Transverse colon (tissue), 4 donors: Measurements from ENCODE around the gene XRN2.

ENCODE experiments used
- EP300 ChIP-seq: sonication (generic); formaldehyde crosslinking; IDR thresholded peaks from one replicate; pipeline ENCODE4 v1.6.1; 2017; ENCODE audit warnings: antibody characterized with exemption, low read depth
- POLR2A ChIP-seq: fragments of 450-650 bp; IDR thresholded peaks from one replicate; pipeline ENCODE4 v1.6.1; 2016; ENCODE audit warnings: antibody characterized with exemption, mild to moderate bottlenecking, moderate library complexity
- POLR2AphosphoS5 ChIP-seq, 3 donors: sonication (generic); formaldehyde crosslinking; IDR thresholded peaks; one replicate each; pipeline ENCODE4 v1.6.1; 2016; ENCODE audit warnings: antibody characterized with exemption in 3 of 3
- TF ChIP-seq, protein P1 (sequence below), 5 experiments: fragments of 200-600 bp in 3 of 5; fragments of 450-650 bp in 2 of 5; sonication (generic) in 3 of 5; IDR thresholded peaks; 1 replicate in 2 of 5; 2 replicates in 3 of 5; pipeline ENCODE4 v1.5.1; 2016 to 2017; ENCODE audit warnings: antibody characterized with exemption in 5 of 5, inconsistent platforms in 3 of 5, mild to moderate bottlenecking in 2 of 5, moderate library complexity in 1 of 5

GRCh38 chr20:21338291-21338690 lies 35.2 kb downstream of the XRN2 start:
- TF ChIP-seq, protein P1, sequence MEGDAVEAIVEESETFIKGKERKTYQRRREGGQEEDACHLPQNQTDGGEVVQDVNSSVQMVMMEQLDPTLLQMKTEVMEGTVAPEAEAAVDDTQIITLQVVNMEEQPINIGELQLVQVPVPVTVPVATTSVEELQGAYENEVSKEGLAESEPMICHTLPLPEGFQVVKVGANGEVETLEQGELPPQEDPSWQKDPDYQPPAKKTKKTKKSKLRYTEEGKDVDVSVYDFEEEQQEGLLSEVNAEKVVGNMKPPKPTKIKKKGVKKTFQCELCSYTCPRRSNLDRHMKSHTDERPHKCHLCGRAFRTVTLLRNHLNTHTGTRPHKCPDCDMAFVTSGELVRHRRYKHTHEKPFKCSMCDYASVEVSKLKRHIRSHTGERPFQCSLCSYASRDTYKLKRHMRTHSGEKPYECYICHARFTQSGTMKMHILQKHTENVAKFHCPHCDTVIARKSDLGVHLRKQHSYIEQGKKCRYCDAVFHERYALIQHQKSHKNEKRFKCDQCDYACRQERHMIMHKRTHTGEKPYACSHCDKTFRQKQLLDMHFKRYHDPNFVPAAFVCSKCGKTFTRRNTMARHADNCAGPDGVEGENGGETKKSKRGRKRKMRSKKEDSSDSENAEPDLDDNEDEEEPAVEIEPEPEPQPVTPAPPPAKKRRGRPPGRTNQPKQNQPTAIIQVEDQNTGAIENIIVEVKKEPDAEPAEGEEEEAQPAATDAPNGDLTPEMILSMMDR (IDR thresholded peaks at IDR 0.05), result no peak
- TF ChIP-seq POLR2A, result no peak
- no peak for TF ChIP-seq POLR2AphosphoS5 (IDR thresholded peaks at IDR 0.05)
- TF ChIP-seq EP300, result no peak
